GM19463 (cell line): ENCODE results near the gene DIP2C.
A peak's percentile ranks its signal among the peaks of the same experiment; 100 is the strongest.

Source experiments
- ATAC-seq: cut with Tn5 transposase; IDR thresholded peaks from one replicate; pipeline ENCODE4 v1.9.1; 2021; ENCODE audit warnings: mild to moderate bottlenecking, moderate library complexity; ENCODE audit not compliant: unreplicated experiment

Gene DIP2C

GRCh38 chr10:299512-299911 is 390.0 kb downstream of the DIP2C start:
- no peak for ATAC-seq

- no peak for ATAC-seq
These were observed 391.4 kb downstream of the DIP2C start for GRCh38 chr10:298033-298432.

- no peak for ATAC-seq
These were observed 391.9 kb downstream of the DIP2C start for GRCh38 chr10:297567-297966.

GRCh38 chr10:293636-294035 is 395.8 kb downstream of the DIP2C start:
- no peak for ATAC-seq

GRCh38 chr10:290026-290725 is 399.3 kb downstream of the DIP2C start:
- no peak for ATAC-seq

GRCh38 chr10:289581-289980 is 399.9 kb downstream of the DIP2C start:
- no peak for ATAC-seq

GRCh38 chr10:288316-289200 is 400.9 kb downstream of the DIP2C start:
- no peak for ATAC-seq

GRCh38 chr10:287814-288213 is 401.7 kb downstream of the DIP2C start:
- no peak for ATAC-seq

- no peak for ATAC-seq
These were observed 402.3 kb downstream of the DIP2C start for GRCh38 chr10:287026-287709.

- ATAC-seq: no peak
These were observed 404.3 kb downstream of the DIP2C start for GRCh38 chr10:285216-285615.

- peak; percentile 80 for ATAC-seq
These were observed 405.5 kb downstream of the DIP2C start for GRCh38 chr10:283916-284356.

GRCh38 chr10:283140-283479 is 406.4 kb downstream of the DIP2C start:
- ATAC-seq: no peak

- ATAC-seq: no peak
These were observed 407.0 kb downstream of the DIP2C start for GRCh38 chr10:282294-283139.

- ATAC-seq: no peak
These were observed 409.8 kb downstream of the DIP2C start for GRCh38 chr10:279655-280054.

GRCh38 chr10:279232-279631 is 410.2 kb downstream of the DIP2C start:
- ATAC-seq: no peak

GRCh38 chr10:278707-279106 is 410.8 kb downstream of the DIP2C start:
- no peak for ATAC-seq

- ATAC-seq: no peak
These were observed 411.5 kb downstream of the DIP2C start for GRCh38 chr10:277963-278362.

GRCh38 chr10:275680-276079 is 413.8 kb downstream of the DIP2C start:
- ATAC-seq: no peak

- ATAC-seq: no peak
These were observed 414.6 kb downstream of the DIP2C start for GRCh38 chr10:274866-275265.

- no peak for ATAC-seq
These were observed 416.4 kb downstream of the DIP2C start for GRCh38 chr10:273088-273487.

- no peak for ATAC-seq
These were observed 417.7 kb downstream of the DIP2C start for GRCh38 chr10:271722-272121.
